GM12878 (cell line): ENCODE measurements around the gene FNDC3B. TPM values are rescaled to one million over a fixed set of nuclear protein-coding genes. Genes with fewer than 3 reads are reported as not detected.

Experiments used
- ATAC-seq: fragments of 200-7000 bp; cut with Tn5 transposase; 3 replicates; pipeline ENCODE4 v1.9.1; 2020; ENCODE audit warnings: mild to moderate bottlenecking, moderate library complexity
- BruUV-seq: library from RNA; stranded (reverse); fragments of 400-500 nt; replicated peaks from 2 replicates; lab custom pipeline; 2021; lab: Mats Ljungman, UMichigan
- CTCF ChIA-PET: fragments of 300-600 bp; sonication (Branson Sonifier 250); formaldehyde crosslinking; extraction: SDS; loops from one replicate; lab custom pipeline; 2021; ENCODE audit warnings: inconsistent platforms; lab: Yijun Ruan, JAX
- POLR2A ChIA-PET: fragments of 350-600 bp; formaldehyde crosslinking; extraction: SDS; loops from one replicate; lab custom pipeline; 2021; ENCODE audit warnings: inconsistent platforms; lab: Charles Lee
- RAD21 ChIA-PET: fragments of 300-600 bp; sonication (Branson Sonifier 250); formaldehyde crosslinking; loops from one replicate; lab custom pipeline; 2023; ENCODE audit warnings: antibody characterized with exemption; ENCODE audit not compliant: unreplicated experiment; lab: Charles Lee
- SMC1A ChIA-PET: fragments of 300-600 bp; sonication (Branson Sonifier 250); formaldehyde crosslinking; loops from one replicate; lab custom pipeline; 2023; ENCODE audit not compliant: unreplicated experiment, uncharacterized antibody; lab: Charles Lee
- DNase-seq: peaks from one replicate; pipeline ENCODE4 v3.0.0-alpha.2; 2011; ENCODE audit warnings: low read depth, low spot score
- FAIRE-seq: peaks from 3 replicates; lab custom pipeline; 2011; peaks lifted over from hg19 to GRCh38; lab: Jason Lieb, UNC
- H2AFZ ChIP-seq: 2 replicates; pipeline ENCODE4 v1.6.0; 2011; ENCODE audit warnings: low read depth, low read length, control low read depth; ENCODE audit not compliant: control insufficient read depth
- H3K27ac ChIP-seq: 2 replicates; pipeline ENCODE4 v1.5.1; 2011; ENCODE audit warnings: control low read depth; ENCODE audit not compliant: control insufficient read depth, insufficient read depth
- H3K27me3 ChIP-seq, 2 experiments: replicated peaks in 1 of 2; 2 replicates each; pipeline versions ENCODE4 v1.6.0 to v1.6.1; 2011; ENCODE audit warnings: low read length in 1 of 2; ENCODE audit not compliant: control insufficient read depth in 2 of 2, insufficient read depth in 2 of 2
- H3K36me3 ChIP-seq, 2 experiments: 2 replicates each; pipeline ENCODE4 v1.5.1; 2011; ENCODE audit warnings: low read length in 1 of 2; ENCODE audit not compliant: control insufficient read depth in 2 of 2, insufficient read depth in 2 of 2
- H3K4me1 ChIP-seq: 2 replicates; pipeline ENCODE4 v1.6.1; 2011; ENCODE audit warnings: mild to moderate bottlenecking, low read length, moderate library complexity, mixed read lengths; ENCODE audit not compliant: control insufficient read depth, insufficient read depth
- H3K4me2 ChIP-seq: 2 replicates; pipeline ENCODE4 v1.6.0; 2011; ENCODE audit warnings: control low read depth; ENCODE audit not compliant: control insufficient read depth, insufficient read depth
- H3K4me3 ChIP-seq: fragments of 200-600 bp; sonication (generic); 2 replicates; pipeline ENCODE4 v1.5.1; 2016
- H3K79me2 ChIP-seq: 2 replicates; pipeline ENCODE4 v1.6.0; 2011; ENCODE audit warnings: low read length; ENCODE audit not compliant: control insufficient read depth, insufficient read depth
- H3K9ac ChIP-seq: 2 replicates; pipeline ENCODE4 v1.8.0; 2011; ENCODE audit warnings: low read length, control low read depth, mixed read lengths; ENCODE audit not compliant: control insufficient read depth, insufficient read depth
- H3K9me3 ChIP-seq: replicated peaks from 3 replicates; pipeline ENCODE4 v1.5.1; 2011; ENCODE audit warnings: mild to moderate bottlenecking, low read length; ENCODE audit not compliant: control insufficient read depth, insufficient read depth
- H4K20me1 ChIP-seq: 2 replicates; pipeline ENCODE4 v1.6.0; 2011; ENCODE audit not compliant: control insufficient read depth, insufficient read depth
- MTA3 ChIP-seq: IDR thresholded peaks from 2 replicates; pipeline ENCODE4 v1.6.1; 2012; ENCODE audit warnings: low read length, inconsistent platforms, borderline replicate concordance
- NBN ChIP-seq: fragments of 450-650 bp; IDR thresholded peaks from 2 replicates; pipeline ENCODE4 v1.6.1; 2016
- NRF1 ChIP-seq: conservative IDR thresholded peaks from 2 replicates; pipeline ENCODE4 v1.6.1; 2011; ENCODE audit warnings: mild to moderate bottlenecking, low read depth, low read length, improper control_type of control experiment
- PBX3 ChIP-seq: IDR thresholded peaks from 2 replicates; pipeline ENCODE4 v1.6.1; 2011; ENCODE audit warnings: mild to moderate bottlenecking, low read depth, low read length, moderate library complexity; ENCODE audit not compliant: insufficient replicate concordance
- PML ChIP-seq: IDR thresholded peaks from 2 replicates; pipeline ENCODE4 v1.6.1; 2012; ENCODE audit warnings: low read length, inconsistent platforms
- POLR2AphosphoS5 ChIP-seq: IDR thresholded peaks from 2 replicates; pipeline ENCODE4 v1.6.1; 2011; ENCODE audit warnings: mild to moderate bottlenecking, low read length, inconsistent platforms
- POU2F2 ChIP-seq: IDR thresholded peaks from 3 replicates; pipeline ENCODE4 v1.6.1; 2011; ENCODE audit warnings: low read depth, mild to moderate bottlenecking, low read length, borderline replicate concordance
- SKIL ChIP-seq: fragments of 450-650 bp; IDR thresholded peaks from 2 replicates; pipeline ENCODE4 v1.6.1; 2017; ENCODE audit warnings: mild to moderate bottlenecking, low read depth, inconsistent platforms; ENCODE audit not compliant: poor library complexity, severe bottlenecking
- SMAD5 ChIP-seq: IDR thresholded peaks from 2 replicates; pipeline ENCODE4 v1.6.1; 2016; ENCODE audit warnings: antibody characterized with exemption, low read depth
- SP1 ChIP-seq: IDR thresholded peaks from one replicate; pipeline ENCODE4 v1.6.1; 2011; ENCODE audit warnings: low read depth, low read length
- WGBS: methylation state at CpG from one replicate; pipeline ENCODE4 v1.1.6; 2016; ENCODE audit warnings: low lambda C conversion rate; ENCODE audit not compliant: insufficient replicate concordance, insufficient coverage; ENCODE audit errors: missing lambda C conversion rate; 5-methylcytosine and 5-hydroxymethylcytosine counted together
- in situ Hi-C: fragments of 300-500 bp; cut with MboI; formaldehyde crosslinking; loops from 9 replicates; pipeline ENCODE4 v1.14.3; 2018; ENCODE audit warnings: mixed read lengths
- intact Hi-C: fragments of 100-400 bp; cut with micrococcal nuclease; formaldehyde crosslinking; loops from one replicate; pipeline ENCODE4 v1.14.2; 2022; ENCODE audit not compliant: unreplicated experiment
- polyA plus RNA-seq, 11 experiments: library from polyadenylated mRNA; depleted of rRNA in 4 of 11; unstranded in 6 of 11; stranded (reverse) in 5 of 11; fragments of >200 nt; fragmentation: Nextera tagmentation in 4 of 11; fragmentation: Illumina TruSeq in 1 of 11; extraction: Ambion mirVana in 4 of 11; extraction: Trizol in 1 of 11; gene quantifications; 1 replicate in 1 of 11; 2 replicates in 10 of 11; pipeline versions ENCODE4 v1.2.1 to v1.2.3, GENCODE V29; 2011 to 2016; ENCODE audit warnings: inconsistent platforms in 2 of 11, missing spikeins in 2 of 11, low read depth in 1 of 11
- total RNA-seq, 4 experiments: library from RNA; depleted of rRNA in 3 of 4; stranded (reverse); fragments of >200 nt in 3 of 4; fragmentation: Illumina TruSeq in 1 of 4; extraction: Trizol in 1 of 4; gene quantifications; 2 replicates each; pipeline versions ENCODE4 v1.2.1 to v1.2.3, GENCODE V29; 2013 to 2021
- TF ChIP-seq, protein P1 (sequence below): fragments of 450-650 bp; IDR thresholded peaks from 2 replicates; pipeline ENCODE4 v1.6.1; 2018; ENCODE audit warnings: borderline replicate concordance, mild to moderate bottlenecking; ENCODE audit not compliant: partially characterized antibody
- TF ChIP-seq, protein P2 (sequence below): fragments of 450-650 bp; formaldehyde crosslinking; IDR thresholded peaks from 2 replicates; pipeline ENCODE4 v1.5.0; 2022; ENCODE audit warnings: mild to moderate bottlenecking, missing genetic modification characterization
- TF ChIP-seq, protein P3 (sequence below): fragments of 450-650 bp; IDR thresholded peaks from 2 replicates; pipeline ENCODE4 v1.6.1; 2014; ENCODE audit warnings: mild to moderate bottlenecking

Gene FNDC3B
- total and polyA plus RNA-seq, 10 of the 15 experiments (the other 5 are each of a cell fraction or from before 2014, with no cell fraction given) = 7.9 to 35.0 (median 18.5) TPM

DNA sequence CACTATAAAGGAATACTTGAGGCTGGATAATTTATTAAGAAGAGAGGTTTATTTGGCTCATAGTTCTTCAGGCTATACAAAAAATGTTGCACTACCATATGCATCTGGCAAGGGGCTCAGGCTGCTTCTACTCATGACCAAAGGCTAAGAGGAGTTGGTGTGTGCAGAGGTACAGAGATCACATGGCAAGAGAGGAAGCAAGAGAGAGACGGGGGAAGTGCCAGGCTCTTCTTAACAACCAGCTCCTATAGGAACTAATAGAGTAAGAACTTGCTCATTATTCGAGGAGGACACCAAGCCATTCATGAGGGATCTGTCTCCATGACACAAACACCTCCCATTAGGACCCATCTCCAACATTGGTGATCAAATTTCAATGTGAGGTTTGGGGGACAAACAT is 6.0 kb upstream of the FNDC3B start:
- no peak overlapping the region for H2AFZ ChIP-seq
- H3K4me2 ChIP-seq = no peak overlapping the region
- H3K4me1 ChIP-seq = peaks cover 20% of the 10 kb centered on the region
- H3K79me2 ChIP-seq = no peaks in the 10 kb centered on the region
- no peak overlapping the region for H3K27ac ChIP-seq
- H3K9me3 ChIP-seq = no peaks in the 10 kb centered on the region; the same call in 2 of the 3 replicates
- no peaks in the 10 kb centered on the region for H3K36me3 ChIP-seq
- ChIA-PET CTCF (interaction anchor here (1.0 kb wide), 1 partner anchor 308 kb away, joined by 5 read pairs; no protein-coding TSS in a partner anchor), SMC1A (interaction anchor here (1.1 kb wide), 1 partner anchor 12 kb away, joined by 3 read pairs; no protein-coding TSS in a partner anchor), RAD21 (interaction anchor here (1.6 kb wide), 2 partner anchors 74 to 308 kb away, joined by 3 to 4 read pairs; no protein-coding TSS in a partner anchor), POLR2A (no interaction called here)
- WGBS = 46% methylated on average over 2 of the region's 2 CpGs
- BruUV-seq = no TSS peak
- H3K27me3 ChIP-seq = no peaks in the 10 kb centered on the region
- no peak overlapping the region for H3K4me3 ChIP-seq
- FAIRE-seq (no peak), DNase-seq (no peak), ATAC-seq (no peak)
- H4K20me1 ChIP-seq = no peaks in the 10 kb centered on the region
- H3K9ac ChIP-seq = no peak overlapping the region
- in situ Hi-C loops = no loop called here
- intact Hi-C loops = loop anchor here (10.0 kb wide), 1 partner anchor 189 kb away; the partner anchor contains the start of gene TMEM212
- TF ChIP-seq NRF1 (no peak), NBN (no peak), POLR2AphosphoS5 (no peak), MTA3 (no peak), PBX3 (no peak), PML (no peak), POU2F2 (no peak), SP1 (no peak), SMAD5 (no peak), SKIL (no peak)
- TF ChIP-seq, protein P1, sequence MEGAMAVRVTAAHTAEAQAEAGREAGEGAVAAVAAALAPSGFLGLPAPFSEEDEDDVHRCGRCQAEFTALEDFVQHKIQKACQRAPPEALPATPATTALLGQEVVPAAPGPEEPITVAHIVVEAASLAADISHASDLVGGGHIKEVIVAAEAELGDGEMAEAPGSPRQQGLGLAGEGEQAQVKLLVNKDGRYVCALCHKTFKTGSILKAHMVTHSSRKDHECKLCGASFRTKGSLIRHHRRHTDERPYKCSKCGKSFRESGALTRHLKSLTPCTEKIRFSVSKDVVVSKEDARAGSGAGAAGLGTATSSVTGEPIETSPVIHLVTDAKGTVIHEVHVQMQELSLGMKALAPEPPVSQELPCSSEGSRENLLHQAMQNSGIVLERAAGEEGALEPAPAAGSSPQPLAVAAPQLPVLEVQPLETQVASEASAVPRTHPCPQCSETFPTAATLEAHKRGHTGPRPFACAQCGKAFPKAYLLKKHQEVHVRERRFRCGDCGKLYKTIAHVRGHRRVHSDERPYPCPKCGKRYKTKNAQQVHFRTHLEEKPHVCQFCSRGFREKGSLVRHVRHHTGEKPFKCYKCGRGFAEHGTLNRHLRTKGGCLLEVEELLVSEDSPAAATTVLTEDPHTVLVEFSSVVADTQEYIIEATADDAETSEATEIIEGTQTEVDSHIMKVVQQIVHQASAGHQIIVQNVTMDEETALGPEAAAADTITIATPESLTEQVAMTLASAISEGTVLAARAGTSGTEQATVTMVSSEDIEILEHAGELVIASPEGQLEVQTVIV = no peak
- TF ChIP-seq, protein P2, sequence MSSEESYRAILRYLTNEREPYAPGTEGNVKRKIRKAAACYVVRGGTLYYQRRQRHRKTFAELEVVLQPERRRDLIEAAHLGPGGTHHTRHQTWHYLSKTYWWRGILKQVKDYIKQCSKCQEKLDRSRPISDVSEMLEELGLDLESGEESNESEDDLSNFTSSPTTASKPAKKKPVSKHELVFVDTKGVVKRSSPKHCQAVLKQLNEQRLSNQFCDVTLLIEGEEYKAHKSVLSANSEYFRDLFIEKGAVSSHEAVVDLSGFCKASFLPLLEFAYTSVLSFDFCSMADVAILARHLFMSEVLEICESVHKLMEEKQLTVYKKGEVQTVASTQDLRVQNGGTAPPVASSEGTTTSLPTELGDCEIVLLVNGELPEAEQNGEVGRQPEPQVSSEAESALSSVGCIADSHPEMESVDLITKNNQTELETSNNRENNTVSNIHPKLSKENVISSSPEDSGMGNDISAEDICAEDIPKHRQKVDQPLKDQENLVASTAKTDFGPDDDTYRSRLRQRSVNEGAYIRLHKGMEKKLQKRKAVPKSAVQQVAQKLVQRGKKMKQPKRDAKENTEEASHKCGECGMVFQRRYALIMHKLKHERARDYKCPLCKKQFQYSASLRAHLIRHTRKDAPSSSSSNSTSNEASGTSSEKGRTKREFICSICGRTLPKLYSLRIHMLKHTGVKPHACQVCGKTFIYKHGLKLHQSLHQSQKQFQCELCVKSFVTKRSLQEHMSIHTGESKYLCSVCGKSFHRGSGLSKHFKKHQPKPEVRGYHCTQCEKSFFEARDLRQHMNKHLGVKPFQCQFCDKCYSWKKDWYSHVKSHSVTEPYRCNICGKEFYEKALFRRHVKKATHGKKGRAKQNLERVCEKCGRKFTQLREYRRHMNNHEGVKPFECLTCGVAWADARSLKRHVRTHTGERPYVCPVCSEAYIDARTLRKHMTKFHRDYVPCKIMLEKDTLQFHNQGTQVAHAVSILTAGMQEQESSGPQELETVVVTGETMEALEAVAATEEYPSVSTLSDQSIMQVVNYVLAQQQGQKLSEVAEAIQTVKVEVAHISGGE = no peak
- TF ChIP-seq, protein P3, sequence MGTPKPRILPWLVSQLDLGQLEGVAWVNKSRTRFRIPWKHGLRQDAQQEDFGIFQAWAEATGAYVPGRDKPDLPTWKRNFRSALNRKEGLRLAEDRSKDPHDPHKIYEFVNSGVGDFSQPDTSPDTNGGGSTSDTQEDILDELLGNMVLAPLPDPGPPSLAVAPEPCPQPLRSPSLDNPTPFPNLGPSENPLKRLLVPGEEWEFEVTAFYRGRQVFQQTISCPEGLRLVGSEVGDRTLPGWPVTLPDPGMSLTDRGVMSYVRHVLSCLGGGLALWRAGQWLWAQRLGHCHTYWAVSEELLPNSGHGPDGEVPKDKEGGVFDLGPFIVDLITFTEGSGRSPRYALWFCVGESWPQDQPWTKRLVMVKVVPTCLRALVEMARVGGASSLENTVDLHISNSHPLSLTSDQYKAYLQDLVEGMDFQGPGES = no peak
